Left ventricle myocardium inferior (tissue), 1 donor: ENCODE data around the gene FOXG1. TPM values are rescaled to one million over a fixed set of nuclear protein-coding genes. Genes with fewer than 3 reads are reported as not detected.

Experiments
- DNase-seq: peaks from one replicate; pipeline ENCODE4 v3.0.0-alpha.2; 2020
- H3K27ac ChIP-seq: fragments of 200-600 bp; replicated peaks from 2 replicates; pipeline ENCODE4 v1.8.0; 2021
- H3K27me3 ChIP-seq: fragments of 200-600 bp; 2 replicates; pipeline ENCODE4 v1.8.0; 2021; ENCODE audit warnings: low read depth
- H3K36me3 ChIP-seq: fragments of 200-600 bp; 2 replicates; pipeline ENCODE4 v1.8.0; 2021
- H3K4me1 ChIP-seq: fragments of 200-600 bp; 2 replicates; pipeline ENCODE4 v1.8.0; 2021
- H3K4me3 ChIP-seq: fragments of 200-600 bp; 2 replicates; pipeline ENCODE4 v1.8.0; 2021; ENCODE audit warnings: mild to moderate bottlenecking, moderate library complexity
- H3K9me3 ChIP-seq: fragments of 200-600 bp; replicated peaks from 2 replicates; pipeline ENCODE4 v1.8.0; 2021
- CTCF ChIP-seq: fragments of 200-600 bp; IDR thresholded peaks from 2 replicates; pipeline ENCODE4 v1.8.0; 2021; ENCODE audit warnings: antibody characterized with exemption, mild to moderate bottlenecking, borderline replicate concordance
- intact Hi-C: fragments of 100-400 bp; cut with micrococcal nuclease; formaldehyde crosslinking; loops from one replicate; pipeline ENCODE4 v1.11.0; 2022
- total RNA-seq: library from RNA; stranded (reverse); fragmentation: NEBNext Ultra II Directional; extraction: Animal tissue kit (Norgen Biotek cat#: 25700); gene quantifications from one replicate; pipeline ENCODE4 v1.2.1, GENCODE V29; 2021
- donor health status: DM: no; HTN: yes; CAD: no; lungs with severe emphysema.

The FOXG1 gene
- total RNA-seq, 1 donor from 2014 or later = not detected

- no peaks in the 10 kb centered on the region for H3K36me3 ChIP-seq
- peaks cover 96% of the 10 kb centered on the region for H3K27me3 ChIP-seq
- no peaks in the 10 kb centered on the region for H3K9me3 ChIP-seq
- TF ChIP-seq CTCF = no peak
- H3K27ac ChIP-seq = no peak overlapping the region
- DNase-seq = no peak
- intact Hi-C loops = no loop called here
- H3K4me1 ChIP-seq = peaks cover 34% of the 10 kb centered on the region
- H3K4me3 ChIP-seq = no peak overlapping the region
These were observed 4.2 kb upstream of the FOXG1 start for GRCh38 chr14:28762303-28762954.

DNA sequence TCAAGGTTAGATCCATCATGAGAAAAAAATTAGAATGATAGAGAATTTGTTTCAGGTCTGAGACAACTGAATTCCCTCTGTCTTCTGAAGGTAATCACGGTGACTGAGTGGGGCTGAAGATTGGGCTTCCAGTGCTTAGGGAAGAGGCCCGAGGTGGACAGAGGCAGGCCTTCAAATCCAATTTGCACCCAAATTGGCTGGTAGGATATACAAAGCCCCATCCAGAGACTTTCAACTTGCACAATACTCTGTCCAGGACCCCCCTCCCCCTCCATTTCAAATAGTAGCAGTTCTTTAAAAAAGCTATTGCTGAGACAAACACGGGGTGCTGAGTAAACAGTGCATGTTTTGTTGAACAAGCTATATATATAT is 3.6 kb upstream of the FOXG1 start:
- DNase-seq = no peak
- no peaks in the 10 kb centered on the region for H3K36me3 ChIP-seq
- no peak overlapping the region for H3K27ac ChIP-seq
- peaks cover 96% of the 10 kb centered on the region for H3K27me3 ChIP-seq
- intact Hi-C loops = no loop called here
- H3K9me3 ChIP-seq = no peaks in the 10 kb centered on the region
- TF ChIP-seq CTCF = no peak
- no peak overlapping the region for H3K4me3 ChIP-seq
- peaks cover 34% of the 10 kb centered on the region for H3K4me1 ChIP-seq

GRCh38 chr14:28763751-28764256 is 2.8 kb upstream of the FOXG1 start:
- Histone ChIP-seq H3K4me3 (no peak overlapping the region), H3K27me3 (peaks cover 96% of the 10 kb centered on the region), H3K27ac (no peak overlapping the region), H3K36me3 (no peaks in the 10 kb centered on the region), H3K4me1 (peaks cover 30% of the 10 kb centered on the region), H3K9me3 (no peaks in the 10 kb centered on the region)
- no peak for DNase-seq
- intact Hi-C loops = no loop called here
- TF ChIP-seq CTCF = no peak

DNA sequence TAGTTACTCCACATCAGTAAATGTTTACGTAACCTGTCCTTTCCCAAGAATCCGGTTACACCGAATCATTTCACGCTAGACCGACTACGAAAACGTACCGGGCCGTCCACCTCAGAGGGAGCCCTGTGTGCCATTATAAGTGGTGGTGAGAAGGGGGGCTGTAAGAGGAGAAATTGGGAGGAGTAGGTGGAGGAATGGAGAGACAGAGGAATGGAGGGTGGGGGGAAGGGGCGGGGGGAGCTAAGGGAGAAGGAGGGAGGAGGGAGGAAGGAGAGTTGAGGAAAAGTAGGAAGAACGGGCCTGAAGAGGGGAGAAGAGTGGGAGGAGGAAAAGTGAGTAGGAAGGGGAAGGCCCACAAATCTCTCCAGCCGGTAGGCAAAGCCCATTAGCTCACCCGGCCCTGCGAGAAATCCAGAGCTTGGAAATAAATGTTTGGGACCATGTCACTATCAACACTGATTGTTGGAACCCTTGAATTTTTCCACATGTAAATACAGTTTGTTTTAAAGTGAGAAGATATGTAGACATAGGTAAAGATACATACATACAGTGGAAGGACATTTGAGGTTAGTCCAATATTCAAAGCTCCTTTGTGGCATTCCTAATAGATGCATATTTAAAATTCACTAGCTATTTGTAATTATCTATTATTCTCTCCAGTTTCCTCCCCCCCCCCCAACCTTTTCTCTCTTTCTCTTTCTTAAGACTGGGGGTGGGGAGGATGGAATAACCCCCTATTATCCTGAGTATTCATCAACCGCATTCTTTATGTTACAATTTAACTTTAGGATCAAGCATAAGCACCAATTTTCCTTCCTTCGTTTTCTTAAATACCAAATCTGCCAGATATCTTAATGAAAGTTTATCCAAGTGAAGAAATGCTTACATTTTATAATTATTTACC is 2.1 kb upstream of the FOXG1 start:
- intact Hi-C loops = no loop called here
- no peak overlapping the region for H3K4me3 ChIP-seq
- no peak overlapping the region for H3K27ac ChIP-seq

More for the DNA sequence above, 2.1 kb upstream of the FOXG1 start:
- Histone ChIP-seq H3K27me3 (peaks cover 96% of the 10 kb centered on the region), H3K9me3 (no peaks in the 10 kb centered on the region), H3K4me1 (peaks cover 23% of the 10 kb centered on the region), H3K36me3 (no peaks in the 10 kb centered on the region)
- DNase-seq = no peak
- no peak for TF ChIP-seq CTCF
